Measurements from ENCODE around the gene ACER1.
A peak's percentile ranks its signal among the peaks of the same experiment; 100 is the strongest.

Gene ACER1

GRCh38 chr19:6374711-6375410 lies 41.4 kb upstream of the ACER1 start:
- H3K4me3 ChIP-seq (ENCODE audit: low read depth, low read length): no peak overlapping the region
- H3K36me3 ChIP-seq (ENCODE audit: control insufficient read depth in 2 of 2, insufficient read depth in 1 of 2, low read length in 2 of 2): peaks cover 11 to 13% of the 10 kb centered on the region in 2 experiments; a peak in 2 of 3 replicates
- TF ChIP-seq ZNF341 (tag by site-specific recombination; IDR thresholded peaks at IDR 0.05; ENCODE audit: low read depth) (0 out of 2 replicates have a peak, but pooled peaks have one; percentile 0), REPIN1 (tag by site-specific recombination; IDR thresholded peaks at IDR 0.05; ENCODE audit: low read depth) (no peak), GLI2 (tag by site-specific recombination; IDR thresholded peaks at IDR 0.05; ENCODE audit: borderline replicate concordance, low read depth) (no peak), ZNF664 (tag by site-specific recombination; IDR thresholded peaks at IDR 0.05) (no peak), ZFP69B (tag by site-specific recombination; IDR thresholded peaks at IDR 0.05) (no peak), GLIS2 (tag by site-specific recombination; IDR thresholded peaks at IDR 0.05) (0 out of 2 replicates have a peak, but pooled peaks have one; percentile 18), ZNF704 (tag by site-specific recombination; IDR thresholded peaks at IDR 0.05) (no peak), ZNF488 (tag by site-specific recombination; IDR thresholded peaks at IDR 0.05) (no peak)
- H3K9me3 ChIP-seq (ENCODE audit: control insufficient read depth, insufficient read depth, low read depth, low read length): no peaks in the 10 kb centered on the region
- no peak overlapping the region for H3K27ac ChIP-seq (ENCODE audit: extremely low read depth, low read depth, low read length)
- ChIA-PET POLR2A (interaction anchor here (1.1 kb wide), 1 partner anchor 17 kb away, joined by 3 read pairs; no protein-coding TSS in a partner anchor), CTCF (interaction anchor here (1.0 kb wide), 1 partner anchor 32 kb away, joined by 3 read pairs; no protein-coding TSS in a partner anchor)
- H3K4me1 ChIP-seq (ENCODE audit: control insufficient read depth, insufficient read depth, low read length): peaks cover 3% of the 10 kb centered on the region; the same call in 1 of the 2 replicates

- POLR2A ChIA-PET: interaction anchor here (0.7 to 3.0 kb wide), 5 partner anchors 12 to 51 kb away, joined by 3 to 60 read pairs (median 9); partner anchors contain the start of genes CLPP, GTF2F1 and KHSRP
- Histone ChIP-seq H3K27ac (ENCODE audit: extremely low read depth, low read depth, low read length) (no peak overlapping the region), H3K4me3 (ENCODE audit: low read depth, low read length) (no peak overlapping the region), H3K36me3 (ENCODE audit: control insufficient read depth in 2 of 2, insufficient read depth in 1 of 2, low read length in 2 of 2) (peaks cover 9 to 12% of the 10 kb centered on the region in 2 experiments; a peak in 2 of 3 replicates), H3K9me3 (ENCODE audit: control insufficient read depth, insufficient read depth, low read depth, low read length) (no peaks in the 10 kb centered on the region), H3K4me1 (ENCODE audit: control insufficient read depth, insufficient read depth, low read length) (peaks cover 3% of the 10 kb centered on the region; the same call in 1 of the 2 replicates)
- TF ChIP-seq ZNF600 (tag by site-specific recombination; IDR thresholded peaks at IDR 0.05): peak; percentile 47; the same call in 1 of the 2 replicates
- TF ChIP-seq ZNF664 (tag by site-specific recombination; IDR thresholded peaks at IDR 0.05): no peak
- TF ChIP-seq ZNF48 (tag by site-specific recombination; IDR thresholded peaks at IDR 0.05): no peak
- TF ChIP-seq ZNF518A (tag by site-specific recombination; conservative IDR thresholded peaks at IDR 0.05; ENCODE audit: low read depth): no peak
- 0 out of 2 replicates have a peak, but pooled peaks have one; percentile 12 for TF ChIP-seq GLIS1 (tag by site-specific recombination; IDR thresholded peaks at IDR 0.05)
- 0 out of 2 replicates have a peak, but pooled peaks have one; percentile 12 for TF ChIP-seq ZNF341 (tag by site-specific recombination; IDR thresholded peaks at IDR 0.05; ENCODE audit: low read depth)
- no peak for TF ChIP-seq ZNF132 (tag by site-specific recombination; IDR thresholded peaks at IDR 0.05; ENCODE audit: borderline replicate concordance)
- TF ChIP-seq HOXC10 (CRISPR knock-in tag; IDR thresholded peaks at IDR 0.05): no peak
- no peak for TF ChIP-seq ZNF768 (tag by site-specific recombination; IDR thresholded peaks at IDR 0.05)
- TF ChIP-seq ZFHX2 (tag by site-specific recombination; conservative IDR thresholded peaks at IDR 0.05): peak; percentile 94
- no peak for TF ChIP-seq ZSCAN18 (tag by site-specific recombination; IDR thresholded peaks at IDR 0.05)
- peak; percentile 96 for TF ChIP-seq EGR2 (tag by site-specific recombination; IDR thresholded peaks at IDR 0.05; ENCODE audit: low read depth)
- no peak for TF ChIP-seq ZNF660 (tag by site-specific recombination; IDR thresholded peaks at IDR 0.05)
- TF ChIP-seq ZBTB44 (tag by site-specific recombination; IDR thresholded peaks at IDR 0.05): no peak
- no peak for TF ChIP-seq ZNF658 (tag by site-specific recombination; IDR thresholded peaks at IDR 0.05)
- no peak for TF ChIP-seq ZNF223 (tag by site-specific recombination; IDR thresholded peaks at IDR 0.05)
- CTCF ChIA-PET: no interaction called here
Measured at GRCh38 chr19:6374161-6374709, 40.8 kb upstream of the ACER1 start.
